NCI-H1417 (cell line): Measurements from ENCODE around the gene KCNG2.
A peak's percentile ranks its signal among the peaks of the same experiment; 100 is the strongest.

ENCODE experiments used
- DNase-seq, 3 experiments: peaks; one replicate each; lab custom pipeline; 2025; lab: John Stamatoyannopoulos, UW

Gene KCNG2

DNA sequence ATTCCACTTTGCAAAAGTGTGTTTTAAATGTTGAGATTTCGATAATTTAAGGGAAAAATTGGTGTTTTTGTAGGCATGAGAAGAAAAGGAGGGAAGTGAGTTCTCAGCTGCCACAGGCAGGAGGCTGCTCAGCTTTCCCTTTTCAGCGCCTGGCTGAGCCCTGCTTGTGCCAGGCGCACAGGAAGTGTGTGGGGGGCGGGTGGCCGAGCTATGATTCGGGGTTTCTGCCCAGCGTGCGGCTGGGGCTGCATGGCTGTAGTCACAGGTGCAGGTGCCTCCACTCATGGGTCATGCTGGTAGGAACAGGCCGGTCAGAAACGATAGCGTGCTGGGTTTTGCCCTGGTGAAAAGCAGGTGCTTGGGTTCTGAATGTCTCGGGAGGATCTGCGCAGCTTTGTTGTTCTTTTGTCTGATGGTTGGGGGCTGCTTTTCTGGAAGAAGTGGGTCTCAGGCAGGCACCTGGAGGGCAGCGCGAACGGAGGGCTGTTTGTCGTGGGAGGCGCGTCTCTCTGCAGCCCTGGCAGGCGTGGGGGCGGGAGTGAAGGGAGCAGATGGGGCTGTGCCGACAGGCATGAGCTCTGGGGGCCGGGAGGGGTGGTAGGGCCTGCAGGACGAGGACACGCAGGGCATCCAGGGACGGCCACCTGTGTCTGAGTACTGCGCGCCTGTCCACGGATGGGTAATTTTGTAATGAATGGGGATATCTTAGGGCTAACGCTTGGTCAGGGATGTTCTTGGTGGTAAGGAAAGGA, 2.1 kb downstream of the KCNG2 start:
- peak in 2 of 3 experiments; percentile 60 to 76 for DNase-seq

DNA sequence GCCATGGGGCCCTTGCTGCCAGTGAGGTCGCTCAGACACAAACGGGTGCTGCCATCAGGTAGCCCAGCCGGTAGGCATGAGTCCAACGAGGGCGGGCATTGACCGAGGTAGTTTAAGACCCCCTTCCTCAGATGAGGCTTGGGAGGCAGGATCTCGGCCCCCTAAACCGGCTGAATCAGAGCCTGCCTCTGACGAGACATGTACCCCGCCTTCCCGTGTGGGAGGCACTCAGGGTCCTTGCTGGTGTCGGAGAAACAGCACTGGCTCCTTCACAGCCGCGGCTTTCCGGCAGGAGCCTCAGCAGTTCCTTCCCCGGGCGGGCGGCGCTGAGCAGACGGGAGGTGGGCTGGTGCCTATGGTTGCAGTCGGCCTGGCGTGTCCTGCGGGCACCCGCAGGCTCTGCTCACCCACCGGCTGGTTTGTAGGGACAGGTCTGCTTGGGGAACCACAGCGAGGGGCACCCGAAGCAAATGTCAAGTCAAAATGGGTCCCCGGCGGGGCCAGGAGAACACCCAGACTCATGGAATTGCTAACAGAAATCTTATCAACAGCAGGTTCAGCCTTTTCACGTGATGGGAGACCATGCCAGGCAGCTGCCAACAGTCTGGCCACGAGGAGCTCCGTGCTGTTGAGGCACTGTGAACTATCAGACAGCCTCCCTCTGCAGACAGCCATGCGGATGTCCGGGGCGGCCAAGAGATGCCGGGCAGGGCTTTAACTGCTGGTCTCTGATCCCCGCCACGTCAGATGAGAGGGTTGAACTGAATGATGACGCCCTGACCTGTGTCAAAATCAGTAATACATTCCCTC, 2.8 kb downstream of the KCNG2 start:
- DNase-seq = no peak

DNA sequence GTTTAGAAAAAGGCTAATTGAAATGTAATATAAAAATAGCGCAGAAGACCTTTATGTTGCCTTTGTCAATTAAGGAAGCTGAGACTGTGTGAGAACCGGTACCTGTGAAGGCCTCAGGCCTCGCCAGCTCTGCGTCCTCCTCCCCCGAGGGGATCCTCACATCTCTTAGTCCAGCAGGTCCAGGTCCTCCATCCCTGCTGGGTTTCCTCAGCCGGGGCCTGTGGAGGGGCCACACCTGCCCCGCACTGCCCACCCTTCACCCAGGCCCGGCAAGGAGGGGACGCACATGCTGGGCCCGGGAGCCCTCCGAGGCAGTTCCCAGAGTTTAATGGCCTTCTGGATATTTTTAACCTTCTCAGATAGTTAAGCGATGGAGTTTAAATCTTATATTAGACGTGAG, 3.5 kb downstream of the KCNG2 start:
- no peak for DNase-seq

DNA sequence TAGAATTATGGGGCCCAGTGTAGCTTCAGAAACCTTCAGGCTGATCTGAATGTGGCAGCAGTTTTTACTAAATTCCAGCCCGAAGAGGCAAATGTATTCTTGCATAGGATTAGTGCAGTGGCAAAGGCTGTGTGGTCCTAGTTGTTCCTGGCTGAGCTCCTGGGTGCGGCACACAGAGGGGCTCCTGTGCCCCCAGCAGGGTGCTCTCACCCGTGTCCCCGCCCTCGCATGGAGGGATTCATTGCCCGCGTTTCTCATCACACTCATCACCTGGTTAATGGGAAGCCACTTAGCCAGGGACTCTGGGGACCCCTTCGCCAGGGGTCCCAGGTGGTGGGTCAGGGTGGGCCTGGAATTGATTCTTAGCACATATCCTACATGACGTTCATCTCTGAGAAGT, 3.9 kb downstream of the KCNG2 start:
- DNase-seq = no peak

DNA sequence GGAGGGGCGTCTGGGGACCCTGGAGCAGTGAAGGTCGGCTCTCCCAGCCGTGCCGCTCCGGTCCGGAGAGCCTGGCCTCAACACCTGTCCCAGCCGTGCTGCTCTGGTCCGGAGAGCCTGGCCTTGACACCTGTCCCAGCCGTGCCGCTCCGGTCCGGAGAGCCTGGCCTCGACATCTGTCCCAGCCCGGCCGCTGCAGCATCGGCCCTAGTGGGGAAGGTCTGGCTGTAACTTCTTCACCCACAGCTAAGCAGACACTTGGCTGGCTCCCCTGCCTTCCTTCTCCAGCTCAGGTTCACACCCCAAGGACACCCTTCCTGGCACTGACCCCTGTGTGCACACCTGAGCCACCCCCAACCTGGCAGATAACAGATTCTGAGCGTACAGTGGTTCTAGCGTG, 4.6 kb downstream of the KCNG2 start:
- DNase-seq = no peak

DNA sequence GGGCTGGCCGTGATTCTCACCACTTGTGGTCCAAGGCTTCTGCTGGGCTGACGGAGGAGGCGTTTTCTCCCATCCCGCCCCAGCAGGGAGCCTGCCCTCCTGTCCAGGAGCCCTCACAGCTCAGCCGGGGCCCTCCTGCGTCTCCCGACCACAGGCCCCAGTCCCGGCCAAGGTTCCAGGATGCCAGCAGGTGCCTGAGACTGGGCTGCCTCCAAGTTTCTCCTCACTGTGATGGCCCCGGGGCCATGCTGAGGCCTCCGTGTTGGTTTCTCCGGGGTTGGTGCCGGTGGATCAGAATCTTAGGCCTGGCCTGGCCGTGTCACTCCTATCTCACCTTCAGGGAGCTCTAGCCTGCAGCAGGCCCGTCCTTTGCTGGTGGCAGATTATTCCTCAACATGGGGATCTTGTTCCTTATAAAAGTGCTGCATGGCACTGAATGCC, 5.9 kb downstream of the KCNG2 start:
- no peak for DNase-seq

DNA sequence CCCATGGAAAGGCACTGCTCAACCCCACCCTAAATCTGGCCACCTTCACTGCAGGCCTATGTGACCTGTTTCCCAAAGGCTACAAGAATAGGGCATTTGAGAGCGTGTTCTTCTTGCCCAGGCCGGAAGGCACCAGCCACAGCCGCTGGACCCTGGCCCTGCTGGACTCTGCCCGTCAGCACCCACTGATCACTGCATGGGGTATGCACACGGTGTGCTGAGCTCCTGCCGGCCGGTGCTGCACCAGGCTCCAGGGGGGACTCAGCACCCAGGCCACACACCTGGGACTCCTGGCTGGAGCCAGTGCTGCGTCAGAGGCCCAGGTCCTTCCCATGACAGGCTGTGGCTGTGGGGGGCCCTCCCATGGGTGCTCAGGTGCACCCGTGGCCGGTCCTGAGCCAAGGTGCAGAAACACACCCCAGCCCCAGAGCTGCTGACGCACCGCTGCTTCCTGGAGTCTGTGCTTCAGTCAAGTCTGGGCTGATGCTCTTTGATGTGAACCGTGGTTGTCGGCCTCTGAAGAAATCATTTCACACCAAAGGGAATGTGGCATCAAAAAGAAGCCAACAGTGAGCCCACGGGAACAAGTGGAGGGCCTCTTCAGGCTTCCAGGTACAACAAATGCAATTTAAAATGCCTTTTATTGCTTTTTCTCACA, 6.5 kb downstream of the KCNG2 start:
- DNase-seq = no peak

DNA sequence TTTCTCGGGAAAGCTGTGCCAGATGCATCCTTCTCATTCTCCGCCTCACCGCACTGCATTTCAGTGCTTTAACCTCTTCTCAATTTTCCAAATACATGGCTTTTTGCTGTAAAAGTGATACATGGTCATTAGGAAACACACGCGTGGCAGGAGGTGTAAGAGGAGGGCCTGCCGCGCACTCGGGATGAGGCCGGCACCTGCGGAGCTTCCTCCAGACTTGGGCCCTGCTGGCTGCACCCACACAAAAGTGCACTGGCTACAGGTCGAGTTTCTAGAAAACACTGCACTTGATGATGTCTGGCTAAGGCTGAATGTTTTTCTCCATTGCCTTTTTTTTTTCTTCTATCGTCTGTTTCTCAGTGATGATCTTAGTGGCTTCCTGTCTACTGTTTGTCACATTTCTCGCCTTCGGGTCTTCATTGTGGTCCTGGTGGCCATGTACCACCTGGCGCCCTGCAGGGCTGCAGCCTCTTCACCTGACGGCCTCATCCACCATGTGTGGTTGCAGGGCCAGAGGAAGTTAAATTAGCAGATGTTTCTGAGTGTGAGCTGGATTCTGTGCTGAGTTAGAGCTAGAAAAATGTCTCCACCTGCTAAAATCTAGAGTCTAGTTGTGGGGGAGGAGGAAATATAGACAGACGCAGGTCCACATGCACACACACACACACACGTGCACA, 7.6 kb downstream of the KCNG2 start:
- no peak for DNase-seq

DNA sequence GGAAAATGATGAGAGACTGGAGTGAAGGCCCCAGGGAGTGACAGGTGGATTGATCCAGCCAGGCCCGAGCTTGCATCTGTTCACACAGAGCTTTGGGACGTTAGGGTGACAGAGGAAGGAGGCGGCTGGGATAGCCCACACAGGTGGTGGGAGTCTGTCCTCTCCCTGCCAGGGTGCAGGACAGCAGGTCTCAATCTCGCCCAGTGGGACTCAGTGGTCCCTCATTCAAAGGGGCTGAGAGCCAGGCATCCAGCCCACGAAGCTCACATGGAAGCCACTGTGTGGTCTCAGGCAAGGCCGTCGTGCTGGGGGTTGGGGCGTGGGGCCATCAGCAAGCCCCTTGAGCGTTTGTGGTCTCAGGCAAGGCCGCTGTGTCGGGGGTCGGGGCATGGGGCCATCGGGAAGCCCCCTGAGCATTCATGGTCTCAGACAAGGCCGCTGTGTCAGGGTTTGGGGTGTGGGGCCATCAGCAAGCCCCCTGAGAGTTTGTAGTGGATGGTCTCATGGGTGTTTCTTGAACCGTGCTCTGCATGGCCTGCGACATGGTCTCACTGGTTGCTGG, 8.3 kb downstream of the KCNG2 start:
- no peak for DNase-seq

DNA sequence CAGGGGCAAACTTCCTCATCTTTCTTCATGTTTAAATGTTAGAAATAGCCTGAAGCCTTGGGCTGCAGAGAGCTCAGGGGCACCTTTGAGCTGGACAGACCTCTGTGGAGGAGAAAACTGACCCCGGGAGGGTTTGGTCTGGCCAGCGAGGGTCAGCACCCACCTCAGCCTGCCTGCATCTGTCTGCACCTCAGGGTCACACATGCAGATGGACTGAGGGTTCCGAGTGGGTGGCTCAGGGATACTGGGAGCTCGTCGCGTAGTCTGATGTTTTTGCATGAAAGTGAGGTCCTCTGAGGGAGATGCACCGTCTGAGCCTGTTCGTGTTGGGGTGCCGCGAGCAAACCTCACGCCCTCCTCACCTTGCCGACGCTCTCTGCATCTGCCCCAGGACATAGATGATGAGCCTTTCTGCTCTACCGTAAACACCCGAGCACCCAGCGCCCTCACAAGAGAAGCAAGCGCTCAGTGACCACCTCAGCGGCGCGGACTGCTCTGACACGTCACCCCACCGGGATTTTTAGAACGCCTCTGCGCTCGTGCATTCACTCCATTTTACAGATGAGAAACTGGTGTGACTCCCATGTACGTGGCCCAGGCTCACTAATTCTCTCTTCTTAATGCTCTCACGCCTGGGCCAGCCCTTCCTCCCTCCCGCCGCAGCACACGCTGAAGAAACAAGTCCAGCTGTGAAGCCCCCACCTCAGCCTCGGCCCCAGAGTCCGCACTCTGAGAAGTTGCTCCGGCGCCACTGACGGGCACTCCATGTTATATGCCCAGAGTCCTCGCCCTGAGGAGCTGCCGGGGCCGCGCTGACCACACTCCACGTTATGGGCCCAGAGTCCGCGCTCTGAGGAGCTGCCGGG, 9.5 kb downstream of the KCNG2 start:
- no peak for DNase-seq

DNA sequence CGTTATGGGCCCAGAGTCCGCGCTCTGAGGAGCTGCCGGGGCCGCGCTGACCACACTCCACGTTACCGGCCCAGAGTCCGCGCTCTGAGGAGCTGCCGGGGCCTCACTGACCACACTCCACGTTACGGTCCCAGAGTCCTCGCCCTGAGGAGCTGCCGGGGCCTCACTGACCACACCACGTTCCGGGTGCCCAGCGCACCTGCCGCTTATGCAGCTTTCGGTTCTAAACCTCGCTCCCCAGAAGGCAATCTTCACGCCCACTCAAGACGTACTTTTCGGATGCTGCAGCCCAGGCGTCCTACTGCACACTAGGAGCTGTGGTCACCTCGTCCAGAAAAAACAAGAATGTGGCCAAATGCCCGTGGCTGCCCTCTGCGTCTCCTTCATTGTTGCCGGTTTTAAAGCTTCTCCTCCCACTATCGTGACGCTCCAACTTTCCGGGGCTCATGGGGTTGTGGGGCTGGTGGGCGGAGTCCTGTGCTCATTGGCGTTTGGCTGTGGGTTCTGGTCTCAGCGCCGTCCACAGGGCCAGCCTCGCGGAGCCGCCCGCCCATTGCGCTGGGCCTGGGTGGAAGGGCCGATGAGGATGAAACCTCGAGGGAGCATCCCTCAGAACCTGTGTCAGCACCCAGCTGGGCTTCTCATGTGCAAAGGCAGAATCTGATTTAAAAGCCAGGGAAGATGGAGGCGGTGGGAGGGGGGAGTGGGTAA, 11.9 kb downstream of the KCNG2 start:
- DNase-seq = no peak

DNA sequence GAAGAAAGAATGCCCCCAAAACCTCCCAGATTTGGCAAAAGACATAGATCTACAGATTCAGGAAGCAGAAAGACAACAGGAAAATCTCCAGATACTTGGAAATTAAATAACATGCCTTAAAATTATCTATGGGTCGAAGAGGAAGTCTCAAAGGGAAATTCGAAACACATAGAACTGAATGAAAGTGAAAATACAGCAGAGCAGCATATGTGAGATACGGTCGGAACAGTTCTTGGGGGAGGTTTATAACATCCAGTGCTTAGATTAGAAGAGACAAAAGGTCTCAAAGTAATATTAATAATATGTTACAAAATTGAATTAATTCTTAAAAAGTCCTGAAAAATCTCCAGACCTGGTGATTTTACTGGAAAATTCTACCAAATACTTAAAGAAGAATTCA, 14.3 kb downstream of the KCNG2 start:
- DNase-seq = no peak

DNA sequence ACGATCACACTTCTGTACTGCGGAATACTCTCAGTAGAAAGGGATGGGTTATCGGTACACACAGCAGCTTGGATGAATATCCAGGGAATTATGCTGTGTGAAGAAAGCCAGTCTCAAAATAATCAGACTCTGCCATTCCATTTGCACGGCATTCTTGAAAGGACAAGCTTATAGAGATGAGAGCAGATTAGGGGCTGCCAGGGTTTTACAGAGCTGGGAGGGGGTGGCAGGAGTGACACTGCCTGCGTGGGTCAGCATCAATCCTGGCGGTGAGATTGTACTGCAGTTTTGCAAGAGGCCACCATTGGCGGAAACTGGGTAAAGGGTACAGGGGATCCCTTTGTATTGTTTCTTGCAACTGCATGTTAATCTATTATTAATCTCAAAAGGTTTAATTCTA, 16.6 kb downstream of the KCNG2 start:
- DNase-seq = no peak

DNA sequence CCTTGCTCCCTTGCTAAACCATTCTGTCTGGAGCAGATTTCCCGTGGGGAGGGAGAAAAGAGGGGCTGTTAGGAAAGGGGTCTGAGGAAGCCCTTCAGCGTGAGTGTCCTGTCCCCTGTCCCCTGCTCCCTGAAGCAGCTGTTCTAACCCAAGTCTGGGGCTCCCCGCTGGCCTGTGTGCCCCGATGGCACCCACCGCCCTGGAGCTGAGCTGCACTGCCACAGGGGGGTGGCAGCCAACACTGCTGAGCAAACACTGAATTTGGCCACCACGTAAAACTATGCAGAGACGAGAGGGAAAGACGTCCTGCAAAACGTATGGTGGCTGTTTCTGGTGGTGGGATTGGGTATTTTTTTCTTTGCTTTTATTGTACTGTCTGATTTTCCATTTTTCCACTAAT, 17.9 kb downstream of the KCNG2 start:
- DNase-seq = no peak

DNA sequence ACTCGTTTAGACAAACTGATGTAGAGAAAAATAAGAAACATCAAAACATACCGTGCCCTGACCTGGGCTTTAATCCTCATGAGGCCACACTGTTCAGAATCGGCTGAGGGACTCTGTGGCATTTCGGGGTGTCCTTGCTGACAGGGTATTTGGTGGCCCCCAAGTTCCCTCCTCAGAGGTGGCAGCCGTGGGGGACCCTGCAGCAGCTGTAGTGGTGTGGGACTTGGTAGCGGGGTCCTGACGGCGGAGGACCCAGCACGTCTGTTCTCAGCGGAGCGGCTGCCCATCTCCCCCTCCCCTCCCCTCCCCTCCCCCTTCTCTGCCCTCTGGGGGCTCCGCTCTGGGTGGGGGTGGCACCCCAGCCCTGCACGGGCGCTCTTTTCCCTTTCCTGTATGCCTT, 18.4 kb downstream of the KCNG2 start:
- DNase-seq = no peak

DNA sequence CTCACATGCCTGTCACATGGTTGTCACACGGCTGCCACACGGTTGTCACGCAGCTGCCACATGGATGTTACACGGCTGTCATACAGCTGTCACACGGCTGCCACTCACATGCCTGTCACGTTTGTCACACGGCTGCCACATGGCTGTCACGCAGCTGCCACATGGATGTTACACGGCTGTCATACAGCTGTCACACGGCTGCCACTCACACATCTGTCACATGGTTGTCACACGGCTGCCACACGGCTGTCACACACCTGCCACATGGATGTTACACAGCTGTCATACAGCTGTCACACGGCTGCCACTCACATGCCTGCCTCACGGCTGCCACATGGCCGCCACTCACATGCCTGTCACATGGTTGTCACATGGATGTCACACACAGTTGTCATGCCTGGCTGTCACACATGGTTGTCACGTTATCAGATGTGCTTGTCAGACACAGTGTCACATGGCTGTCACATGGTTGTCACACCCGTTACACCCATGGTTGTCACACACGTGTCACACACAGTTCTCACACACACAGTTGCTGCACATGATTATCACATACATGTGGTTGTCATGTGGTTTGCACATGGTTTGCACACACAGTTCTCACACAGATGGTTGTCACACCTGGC, 19.4 kb downstream of the KCNG2 start:
- DNase-seq = no peak

DNA sequence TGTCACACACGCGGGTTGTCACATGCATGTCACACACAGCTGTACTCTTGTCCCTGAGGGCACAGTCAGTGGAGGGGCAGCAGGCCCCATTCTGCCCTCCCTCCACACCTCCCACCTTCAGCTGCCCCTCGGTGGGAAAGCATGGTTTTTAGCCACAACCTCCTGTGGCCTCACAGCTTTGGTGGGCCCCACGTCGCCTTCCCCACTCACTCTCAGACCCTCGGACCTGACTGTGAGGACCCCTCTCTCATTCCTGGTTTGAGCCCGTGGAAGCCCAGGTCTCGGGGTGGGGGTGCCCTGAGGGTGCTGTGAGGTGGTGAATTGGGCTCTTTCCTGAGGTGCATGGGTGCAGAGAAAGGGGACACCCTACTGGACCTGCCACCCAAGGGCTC, 19.9 kb downstream of the KCNG2 start:
- no peak for DNase-seq

DNA sequence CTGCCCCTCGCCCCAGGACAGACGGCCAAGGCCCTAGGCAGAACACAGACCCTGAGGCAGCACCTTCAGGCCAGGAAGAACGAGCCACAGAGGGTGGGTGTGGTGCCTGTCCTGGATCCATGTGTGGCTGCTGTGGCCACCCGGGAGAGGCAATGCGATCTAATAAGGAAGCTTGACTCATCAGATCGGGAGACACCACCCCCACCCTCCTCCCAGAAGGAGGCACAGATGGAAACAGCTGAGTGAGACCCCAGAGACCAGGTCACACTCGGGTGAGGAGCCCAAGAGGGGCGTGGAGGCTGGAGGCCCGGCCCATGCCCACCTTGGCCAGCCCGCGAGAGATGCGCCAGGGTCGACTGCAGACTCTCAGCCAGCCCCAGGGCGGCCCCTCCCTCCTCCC, 20.3 kb downstream of the KCNG2 start:
- no peak for DNase-seq

DNA sequence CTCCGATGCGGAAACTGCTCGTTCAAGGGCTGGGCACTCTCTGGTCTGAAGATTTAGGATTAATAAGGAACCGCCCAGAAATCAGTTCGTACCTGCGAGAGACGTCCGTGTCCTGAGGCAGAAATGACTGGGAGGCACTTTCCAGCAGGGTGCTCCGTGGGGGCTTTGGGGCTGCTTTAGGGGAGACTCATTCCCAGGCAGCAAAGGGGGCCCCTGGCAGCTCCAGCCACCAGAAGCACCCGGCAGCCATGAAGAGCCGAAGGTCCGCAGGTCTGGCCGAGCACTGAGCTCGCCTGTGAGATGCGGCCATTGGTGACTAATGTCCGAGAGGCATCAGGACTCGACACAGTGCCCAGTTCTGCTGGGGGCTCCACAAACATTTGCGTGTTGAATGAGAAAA, 20.9 kb downstream of the KCNG2 start:
- no peak for DNase-seq
